Gastroesophageal sphincter (tissue), 2 donors: ENCODE data around the gene MRPL43.

Source experiments
- POLR2A ChIP-seq, 2 donors: fragments of 450-650 bp; IDR thresholded peaks; one replicate each; pipeline ENCODE4 v1.6.1; 2017; ENCODE audit warnings: antibody characterized with exemption in 2 of 2, mild to moderate bottlenecking in 2 of 2, moderate library complexity in 1 of 2
- POLR2AphosphoS5 ChIP-seq: sonication (generic); formaldehyde crosslinking; IDR thresholded peaks from one replicate; pipeline ENCODE4 v1.6.1; 2017; ENCODE audit warnings: antibody characterized with exemption

DNA sequence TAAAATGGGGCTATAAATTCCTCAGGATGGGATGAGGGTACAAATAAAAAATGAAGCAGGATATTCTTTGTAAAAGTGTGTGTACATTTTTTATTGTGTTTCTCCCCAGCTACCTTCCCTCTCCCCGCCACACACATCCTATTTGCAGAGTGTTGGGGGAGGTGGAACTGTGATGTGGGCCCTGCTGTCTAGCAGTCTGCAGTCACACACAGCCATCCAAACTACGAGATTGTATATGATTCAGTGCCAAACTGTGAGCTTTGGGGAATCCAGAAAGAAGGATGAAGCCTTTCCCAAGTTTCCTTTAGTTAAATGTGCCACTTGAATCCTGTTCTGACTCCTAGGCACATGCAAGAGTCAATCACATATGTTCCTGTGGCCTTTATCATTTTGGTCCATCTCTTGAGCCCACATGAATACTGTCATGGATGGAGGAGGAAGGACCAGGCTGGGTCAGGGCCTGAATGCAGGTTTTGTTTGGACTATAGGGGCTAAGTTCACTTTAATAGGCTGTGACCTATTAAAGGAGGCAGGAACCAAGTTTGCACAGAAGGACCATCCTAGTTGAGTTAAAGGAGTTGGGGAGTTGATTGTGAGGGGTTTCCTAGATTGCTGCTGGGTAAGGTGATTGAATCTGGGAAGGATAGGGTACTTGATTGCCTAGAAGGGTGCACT lies 19.1 kb downstream of the MRPL43 start:
- TF ChIP-seq POLR2A (IDR thresholded peaks at IDR 0.05): no peak
- no peak for TF ChIP-seq POLR2AphosphoS5
